HEK293 (cell line): ENCODE results near the gene SPIRE1.
A peak's percentile ranks its signal among the peaks of the same experiment; 100 is the strongest.

Experiments used
- GLIS2 ChIP-seq: fragments of 450-650 bp; formaldehyde crosslinking; IDR thresholded peaks from 2 replicates; pipeline ENCODE4 v1.5.1; 2016; ENCODE audit warnings: missing biosample characterization, missing genetic modification characterization
- HOXD13 ChIP-seq: sonication (generic); formaldehyde crosslinking; IDR thresholded peaks from 2 replicates; pipeline ENCODE4 v1.8.0; 2022; ENCODE audit warnings: missing genetic modification reagents, borderline replicate concordance
- KLF17 ChIP-seq: fragments of 450-650 bp; formaldehyde crosslinking; IDR thresholded peaks from 2 replicates; pipeline ENCODE4 v1.5.1; 2016; ENCODE audit warnings: missing biosample characterization, missing genetic modification characterization
- PATZ1 ChIP-seq: fragments of 450-650 bp; formaldehyde crosslinking; IDR thresholded peaks from 2 replicates; pipeline ENCODE4 v1.5.1; 2016; ENCODE audit warnings: missing biosample characterization, missing genetic modification characterization
- SALL2 ChIP-seq: fragments of 450-650 bp; formaldehyde crosslinking; IDR thresholded peaks from 2 replicates; pipeline ENCODE4 v1.5.0; 2017; ENCODE audit warnings: missing biosample characterization, mild to moderate bottlenecking, missing genetic modification characterization, borderline replicate concordance
- WT1 ChIP-seq: fragments of 450-650 bp; formaldehyde crosslinking; IDR thresholded peaks from 2 replicates; pipeline ENCODE4 v1.5.1; 2016; ENCODE audit warnings: missing biosample characterization, missing genetic modification characterization
- YY2 ChIP-seq: fragments of 450-650 bp; formaldehyde crosslinking; IDR thresholded peaks from 2 replicates; pipeline ENCODE4 v1.5.1; 2016; ENCODE audit warnings: missing biosample characterization, missing genetic modification characterization
- ZBTB6 ChIP-seq: fragments of 450-650 bp; formaldehyde crosslinking; IDR thresholded peaks from 2 replicates; pipeline ENCODE4 v1.5.1; 2017; ENCODE audit warnings: missing biosample characterization, missing genetic modification characterization
- ZFP3 ChIP-seq: fragments of 450-650 bp; formaldehyde crosslinking; IDR thresholded peaks from 2 replicates; pipeline ENCODE4 v1.5.1; 2016; ENCODE audit warnings: low read depth, missing biosample characterization, missing genetic modification characterization
- ZIC2 ChIP-seq: fragments of 450-650 bp; formaldehyde crosslinking; IDR thresholded peaks from 2 replicates; pipeline ENCODE4 v1.5.1; 2016; ENCODE audit warnings: missing biosample characterization, missing genetic modification characterization
- ZNF121 ChIP-seq: fragments of 450-650 bp; formaldehyde crosslinking; IDR thresholded peaks from 2 replicates; pipeline ENCODE4 v1.5.1; 2016; ENCODE audit warnings: missing biosample characterization, missing genetic modification characterization
- ZNF174 ChIP-seq: fragments of 450-650 bp; formaldehyde crosslinking; IDR thresholded peaks from 2 replicates; pipeline ENCODE4 v1.5.0; 2017; ENCODE audit warnings: missing biosample characterization, mild to moderate bottlenecking, missing genetic modification characterization
- ZNF23 ChIP-seq: fragments of 450-650 bp; formaldehyde crosslinking; IDR thresholded peaks from 2 replicates; pipeline ENCODE4 v1.5.1; 2016; ENCODE audit warnings: missing biosample characterization, missing genetic modification characterization, borderline replicate concordance
- ZNF239 ChIP-seq: fragments of 450-650 bp; formaldehyde crosslinking; IDR thresholded peaks from 2 replicates; pipeline ENCODE4 v1.5.1; 2016; ENCODE audit warnings: missing biosample characterization, missing genetic modification characterization
- ZNF324 ChIP-seq: fragments of 450-650 bp; formaldehyde crosslinking; IDR thresholded peaks from 2 replicates; pipeline ENCODE4 v1.5.1; 2016; ENCODE audit warnings: missing biosample characterization, missing genetic modification characterization
- ZNF423 ChIP-seq: fragments of 450-650 bp; formaldehyde crosslinking; IDR thresholded peaks from 2 replicates; pipeline ENCODE4 v1.5.1; 2016; ENCODE audit warnings: missing biosample characterization, missing genetic modification characterization
- ZNF449 ChIP-seq: fragments of 450-650 bp; formaldehyde crosslinking; IDR thresholded peaks from 2 replicates; pipeline ENCODE4 v1.5.1; 2017; ENCODE audit warnings: missing biosample characterization, mild to moderate bottlenecking, missing genetic modification characterization, moderate library complexity
- ZNF529 ChIP-seq: fragments of 450-650 bp; formaldehyde crosslinking; IDR thresholded peaks from 2 replicates; pipeline ENCODE4 v1.5.1; 2017; ENCODE audit warnings: missing genetic modification characterization, missing biosample characterization; ENCODE audit not compliant: insufficient replicate concordance
- ZNF544 ChIP-seq: fragments of 450-650 bp; formaldehyde crosslinking; IDR thresholded peaks from 2 replicates; pipeline ENCODE4 v1.5.0; 2017; ENCODE audit warnings: missing biosample characterization, missing genetic modification characterization
- ZNF561 ChIP-seq: fragments of 450-650 bp; IDR thresholded peaks from 2 replicates; pipeline ENCODE4 v1.5.1; 2018; ENCODE audit warnings: missing biosample characterization, missing genetic modification characterization, borderline replicate concordance
- ZNF623 ChIP-seq: fragments of 450-650 bp; formaldehyde crosslinking; IDR thresholded peaks from 2 replicates; pipeline ENCODE4 v1.5.1; 2016; ENCODE audit warnings: missing biosample characterization, missing genetic modification characterization
- ZNF664 ChIP-seq: fragments of 450-650 bp; formaldehyde crosslinking; IDR thresholded peaks from 2 replicates; pipeline ENCODE4 v1.5.1; 2016; ENCODE audit warnings: missing biosample characterization, missing genetic modification characterization
- ZNF707 ChIP-seq: fragments of 450-650 bp; formaldehyde crosslinking; IDR thresholded peaks from 2 replicates; pipeline ENCODE4 v1.5.1; 2016; ENCODE audit warnings: missing biosample characterization, missing genetic modification characterization
- ZSCAN16 ChIP-seq: fragments of 450-650 bp; formaldehyde crosslinking; IDR thresholded peaks from 2 replicates; pipeline ENCODE4 v1.5.1; 2016; ENCODE audit warnings: missing biosample characterization, missing genetic modification characterization
- TF ChIP-seq, protein P1 (sequence below): fragments of 450-650 bp; formaldehyde crosslinking; IDR thresholded peaks from 2 replicates; pipeline ENCODE4 v1.5.1; 2016; ENCODE audit warnings: missing biosample characterization, missing genetic modification characterization
- TF ChIP-seq, protein P2 (sequence below): fragments of 450-650 bp; formaldehyde crosslinking; IDR thresholded peaks from 2 replicates; pipeline ENCODE4 v1.5.1; 2016; ENCODE audit warnings: missing biosample characterization, missing genetic modification characterization, borderline replicate concordance
- TF ChIP-seq, protein P3 (sequence below): fragments of 450-650 bp; formaldehyde crosslinking; IDR thresholded peaks from 2 replicates; pipeline ENCODE4 v1.5.1; 2016; ENCODE audit warnings: missing biosample characterization, missing genetic modification characterization

The SPIRE1 gene

DNA sequence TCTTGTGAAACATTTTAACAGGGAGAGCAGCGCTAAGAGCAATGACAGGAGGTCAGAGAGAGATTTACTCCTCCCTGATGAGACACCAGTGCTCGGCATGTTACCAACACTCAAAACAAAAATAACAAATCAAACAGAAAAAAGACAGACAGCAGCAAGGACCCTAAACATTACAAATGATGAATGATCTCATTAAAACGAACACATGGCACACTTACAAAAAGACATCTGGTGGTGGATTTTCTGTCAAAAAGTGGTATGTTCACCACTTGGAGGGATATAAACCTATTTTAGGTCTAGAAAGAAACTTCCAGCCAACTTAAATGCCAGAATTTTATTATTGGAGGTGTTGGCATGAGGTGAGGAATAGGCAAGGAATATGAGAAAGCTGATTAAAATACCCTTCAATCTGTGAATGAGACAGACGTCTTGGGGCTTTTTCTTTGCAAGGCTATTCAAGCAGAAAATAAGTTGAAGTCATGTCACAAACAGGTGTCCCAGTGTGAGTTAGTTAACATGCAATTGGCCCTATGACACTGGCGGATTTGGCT lies 137.4 kb downstream of the SPIRE1 start (continued):
- TF ChIP-seq ZNF239 = peak; percentile 49; the same call in 1 of the 2 replicates
- TF ChIP-seq ZNF664 (tag by site-specific recombination) = peak; percentile 94
- no peak for TF ChIP-seq SALL2 (tag by site-specific recombination)
- no peak for TF ChIP-seq ZSCAN16
- no peak for TF ChIP-seq ZNF423
- no peak; the same call in 1 of the 2 replicates for TF ChIP-seq ZNF623 (tag by site-specific recombination)
- TF ChIP-seq, protein P1, sequence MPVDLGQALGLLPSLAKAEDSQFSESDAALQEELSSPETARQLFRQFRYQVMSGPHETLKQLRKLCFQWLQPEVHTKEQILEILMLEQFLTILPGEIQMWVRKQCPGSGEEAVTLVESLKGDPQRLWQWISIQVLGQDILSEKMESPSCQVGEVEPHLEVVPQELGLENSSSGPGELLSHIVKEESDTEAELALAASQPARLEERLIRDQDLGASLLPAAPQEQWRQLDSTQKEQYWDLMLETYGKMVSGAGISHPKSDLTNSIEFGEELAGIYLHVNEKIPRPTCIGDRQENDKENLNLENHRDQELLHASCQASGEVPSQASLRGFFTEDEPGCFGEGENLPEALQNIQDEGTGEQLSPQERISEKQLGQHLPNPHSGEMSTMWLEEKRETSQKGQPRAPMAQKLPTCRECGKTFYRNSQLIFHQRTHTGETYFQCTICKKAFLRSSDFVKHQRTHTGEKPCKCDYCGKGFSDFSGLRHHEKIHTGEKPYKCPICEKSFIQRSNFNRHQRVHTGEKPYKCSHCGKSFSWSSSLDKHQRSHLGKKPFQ = peak; percentile 58; the same call in 1 of the 2 replicates
- TF ChIP-seq ZBTB6 = no peak
- TF ChIP-seq KLF17 (tag by site-specific recombination) = no peak
- no peak for TF ChIP-seq YY2
- peak; percentile 88 for TF ChIP-seq WT1 (tag by site-specific recombination)
- TF ChIP-seq ZNF324 (tag by site-specific recombination) = peak; percentile 71; the same call in 1 of the 2 replicates
- no peak for TF ChIP-seq ZNF121
- TF ChIP-seq ZNF544 (tag by site-specific recombination) = no peak
- no peak for TF ChIP-seq ZNF707
- TF ChIP-seq ZFP3 (tag by site-specific recombination) = no peak
- no peak for TF ChIP-seq ZNF529 (tag by site-specific recombination)
- TF ChIP-seq ZNF449 (tag by site-specific recombination) = no peak
- no peak for TF ChIP-seq GLIS2
- TF ChIP-seq, protein P2, sequence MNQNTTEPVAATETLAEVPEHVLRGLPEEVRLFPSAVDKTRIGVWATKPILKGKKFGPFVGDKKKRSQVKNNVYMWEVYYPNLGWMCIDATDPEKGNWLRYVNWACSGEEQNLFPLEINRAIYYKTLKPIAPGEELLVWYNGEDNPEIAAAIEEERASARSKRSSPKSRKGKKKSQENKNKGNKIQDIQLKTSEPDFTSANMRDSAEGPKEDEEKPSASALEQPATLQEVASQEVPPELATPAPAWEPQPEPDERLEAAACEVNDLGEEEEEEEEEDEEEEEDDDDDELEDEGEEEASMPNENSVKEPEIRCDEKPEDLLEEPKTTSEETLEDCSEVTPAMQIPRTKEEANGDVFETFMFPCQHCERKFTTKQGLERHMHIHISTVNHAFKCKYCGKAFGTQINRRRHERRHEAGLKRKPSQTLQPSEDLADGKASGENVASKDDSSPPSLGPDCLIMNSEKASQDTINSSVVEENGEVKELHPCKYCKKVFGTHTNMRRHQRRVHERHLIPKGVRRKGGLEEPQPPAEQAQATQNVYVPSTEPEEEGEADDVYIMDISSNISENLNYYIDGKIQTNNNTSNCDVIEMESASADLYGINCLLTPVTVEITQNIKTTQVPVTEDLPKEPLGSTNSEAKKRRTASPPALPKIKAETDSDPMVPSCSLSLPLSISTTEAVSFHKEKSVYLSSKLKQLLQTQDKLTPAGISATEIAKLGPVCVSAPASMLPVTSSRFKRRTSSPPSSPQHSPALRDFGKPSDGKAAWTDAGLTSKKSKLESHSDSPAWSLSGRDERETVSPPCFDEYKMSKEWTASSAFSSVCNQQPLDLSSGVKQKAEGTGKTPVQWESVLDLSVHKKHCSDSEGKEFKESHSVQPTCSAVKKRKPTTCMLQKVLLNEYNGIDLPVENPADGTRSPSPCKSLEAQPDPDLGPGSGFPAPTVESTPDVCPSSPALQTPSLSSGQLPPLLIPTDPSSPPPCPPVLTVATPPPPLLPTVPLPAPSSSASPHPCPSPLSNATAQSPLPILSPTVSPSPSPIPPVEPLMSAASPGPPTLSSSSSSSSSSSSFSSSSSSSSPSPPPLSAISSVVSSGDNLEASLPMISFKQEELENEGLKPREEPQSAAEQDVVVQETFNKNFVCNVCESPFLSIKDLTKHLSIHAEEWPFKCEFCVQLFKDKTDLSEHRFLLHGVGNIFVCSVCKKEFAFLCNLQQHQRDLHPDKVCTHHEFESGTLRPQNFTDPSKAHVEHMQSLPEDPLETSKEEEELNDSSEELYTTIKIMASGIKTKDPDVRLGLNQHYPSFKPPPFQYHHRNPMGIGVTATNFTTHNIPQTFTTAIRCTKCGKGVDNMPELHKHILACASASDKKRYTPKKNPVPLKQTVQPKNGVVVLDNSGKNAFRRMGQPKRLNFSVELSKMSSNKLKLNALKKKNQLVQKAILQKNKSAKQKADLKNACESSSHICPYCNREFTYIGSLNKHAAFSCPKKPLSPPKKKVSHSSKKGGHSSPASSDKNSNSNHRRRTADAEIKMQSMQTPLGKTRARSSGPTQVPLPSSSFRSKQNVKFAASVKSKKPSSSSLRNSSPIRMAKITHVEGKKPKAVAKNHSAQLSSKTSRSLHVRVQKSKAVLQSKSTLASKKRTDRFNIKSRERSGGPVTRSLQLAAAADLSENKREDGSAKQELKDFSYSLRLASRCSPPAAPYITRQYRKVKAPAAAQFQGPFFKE (tag by site-specific recombination) = no peak
- no peak for TF ChIP-seq ZNF23
- no peak for TF ChIP-seq PATZ1
- peak; percentile 61 for TF ChIP-seq ZIC2 (tag by site-specific recombination)
- TF ChIP-seq, protein P3, sequence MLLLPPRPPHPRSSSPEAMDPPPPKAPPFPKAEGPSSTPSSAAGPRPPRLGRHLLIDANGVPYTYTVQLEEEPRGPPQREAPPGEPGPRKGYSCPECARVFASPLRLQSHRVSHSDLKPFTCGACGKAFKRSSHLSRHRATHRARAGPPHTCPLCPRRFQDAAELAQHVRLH = peak; percentile 85
- no peak for TF ChIP-seq HOXD13 (CRISPR knock-in tag)
- no peak for TF ChIP-seq ZNF174
- no peak for TF ChIP-seq ZNF561 (tag by site-specific recombination)
